Activated CD8-positive, alpha-beta memory T cell treated with anti-CD3 and anti-CD28 coated beads for 4 hours (primary cell): ENCODE results near the gene CECR2.

Experiments used
- DNase-seq, 2 donors: peaks; one replicate each; pipeline ENCODE4 v3.0.0-alpha.2; 2020; ENCODE audit warnings: low read depth in 2 of 2

CECR2 gene

DNA sequence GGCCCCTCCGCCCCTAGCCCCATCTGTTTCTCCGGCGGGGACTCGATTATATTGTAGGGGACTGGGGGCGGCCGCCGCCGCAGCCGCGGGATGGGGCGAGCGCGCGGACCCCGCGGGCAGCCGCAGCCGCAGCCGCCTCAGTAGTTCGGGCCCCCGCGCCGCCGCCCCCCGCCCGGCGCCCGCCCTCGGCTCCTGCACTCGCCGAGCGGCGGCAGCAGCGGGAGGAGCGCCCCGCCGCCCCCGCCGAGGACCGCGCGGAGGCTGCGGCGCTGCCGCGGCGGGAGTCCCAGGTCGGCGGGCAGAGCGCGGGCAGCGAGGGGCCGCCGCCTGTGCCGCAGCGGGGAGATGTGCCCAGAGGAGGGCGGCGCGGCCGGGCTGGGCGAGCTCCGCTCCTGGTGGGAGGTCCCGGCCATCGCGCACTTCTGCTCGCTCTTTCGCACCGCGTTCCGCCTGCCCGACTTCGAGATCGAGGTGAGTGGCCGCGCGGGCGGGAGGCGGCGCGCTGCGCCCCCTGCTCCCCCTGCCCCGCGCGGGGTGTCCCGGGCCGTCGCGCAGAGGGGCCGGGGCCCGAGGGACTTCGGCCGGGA, at the start of gene CECR2:
Gene CECR2, plus strand, starts transcription at position 22 of the 587 bp plus-strand sequence. Its CDS starts 324 bp downstream, at position 346.
- no peak for DNase-seq

GRCh38 chr22:17319546-17319945, 49.7 kb upstream of the CECR2 start:
- no peak for DNase-seq

- DNase-seq: no peak
Measured at GRCh38 chr22:17322511-17322910, 46.7 kb upstream of the CECR2 start.

DNA sequence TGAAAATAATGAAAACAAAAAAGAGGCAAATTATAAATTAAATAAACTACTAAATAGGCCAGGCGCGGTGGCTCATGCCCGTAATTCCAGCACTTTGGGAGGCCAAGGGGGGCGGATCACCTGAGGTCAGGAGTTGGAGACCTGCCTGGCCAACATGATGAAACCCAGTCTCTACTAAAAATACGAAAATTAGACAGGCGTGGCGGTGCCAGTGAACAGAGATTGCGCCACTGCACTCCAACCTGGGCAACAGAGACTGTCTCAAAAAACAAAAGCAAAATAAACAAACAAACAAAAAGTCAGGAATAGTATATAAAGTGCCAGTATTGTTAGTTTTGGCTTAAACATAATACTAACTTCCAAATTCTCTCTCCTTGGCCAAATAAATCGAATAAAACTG, 37.6 kb upstream of the CECR2 start:
- DNase-seq: no peak

- no peak for DNase-seq
Measured at GRCh38 chr22:17332109-17332800, 37.0 kb upstream of the CECR2 start.

DNA sequence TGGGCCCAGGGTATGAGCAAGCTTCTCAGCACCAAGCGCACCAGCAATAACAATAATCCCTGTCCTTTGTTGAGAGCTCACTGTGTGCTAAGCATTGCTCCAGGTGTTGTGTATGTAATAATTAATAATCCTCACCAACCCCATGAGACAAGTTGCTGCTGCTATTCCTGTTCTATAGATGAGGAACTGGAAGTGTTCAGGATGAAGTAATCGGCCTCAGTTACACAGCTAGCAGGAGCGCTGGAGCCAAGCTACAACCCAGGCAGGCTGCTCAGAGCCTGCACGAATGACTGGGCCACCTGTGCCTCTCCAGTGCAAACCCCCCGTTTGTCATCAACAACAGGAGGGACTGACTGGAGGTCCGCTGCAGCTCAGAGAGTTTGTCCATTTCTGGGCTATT, 35.2 kb upstream of the CECR2 start:
- DNase-seq: no peak

GRCh38 chr22:17334983-17335382, 34.3 kb upstream of the CECR2 start:
- no peak for DNase-seq

DNA sequence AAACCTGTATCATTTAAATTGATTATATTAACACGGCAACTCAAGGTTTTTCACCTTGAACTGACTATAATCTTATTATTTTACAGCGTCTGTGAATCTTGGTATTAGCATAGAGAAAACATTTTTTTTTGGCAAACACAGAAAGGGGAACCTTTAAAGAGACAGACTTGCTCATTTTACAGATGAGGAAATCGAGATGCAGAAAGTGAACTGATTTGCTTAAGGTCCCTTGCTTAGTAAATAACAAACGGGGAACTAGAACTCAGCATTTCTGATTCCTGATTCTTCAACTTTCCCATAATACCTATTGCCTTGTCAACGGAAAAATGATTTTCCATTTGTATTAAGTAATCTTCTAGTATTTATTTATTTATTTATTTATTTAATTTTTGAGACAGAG, 33.2 kb upstream of the CECR2 start:
- DNase-seq: no peak

DNA sequence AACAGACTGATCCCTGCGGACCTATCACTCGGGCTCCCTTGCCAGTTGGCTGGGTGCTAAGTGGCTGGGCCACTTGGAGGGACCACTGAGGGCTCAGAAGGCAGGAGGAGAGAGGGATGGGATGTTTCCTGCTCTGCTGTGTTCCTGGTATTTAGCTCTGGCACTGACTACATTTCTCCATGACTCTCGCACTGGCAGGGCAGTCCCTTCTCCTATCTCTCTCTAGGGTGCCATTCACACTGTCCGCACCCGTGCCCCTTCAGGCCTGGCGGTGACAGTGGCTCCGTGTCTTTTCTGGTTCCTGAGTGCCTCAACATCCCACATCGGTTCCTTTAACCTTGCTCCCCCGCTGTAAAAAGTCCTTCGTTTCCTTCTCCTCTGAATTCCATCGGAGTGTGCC, 31.6 kb upstream of the CECR2 start:
- no peak for DNase-seq

DNA sequence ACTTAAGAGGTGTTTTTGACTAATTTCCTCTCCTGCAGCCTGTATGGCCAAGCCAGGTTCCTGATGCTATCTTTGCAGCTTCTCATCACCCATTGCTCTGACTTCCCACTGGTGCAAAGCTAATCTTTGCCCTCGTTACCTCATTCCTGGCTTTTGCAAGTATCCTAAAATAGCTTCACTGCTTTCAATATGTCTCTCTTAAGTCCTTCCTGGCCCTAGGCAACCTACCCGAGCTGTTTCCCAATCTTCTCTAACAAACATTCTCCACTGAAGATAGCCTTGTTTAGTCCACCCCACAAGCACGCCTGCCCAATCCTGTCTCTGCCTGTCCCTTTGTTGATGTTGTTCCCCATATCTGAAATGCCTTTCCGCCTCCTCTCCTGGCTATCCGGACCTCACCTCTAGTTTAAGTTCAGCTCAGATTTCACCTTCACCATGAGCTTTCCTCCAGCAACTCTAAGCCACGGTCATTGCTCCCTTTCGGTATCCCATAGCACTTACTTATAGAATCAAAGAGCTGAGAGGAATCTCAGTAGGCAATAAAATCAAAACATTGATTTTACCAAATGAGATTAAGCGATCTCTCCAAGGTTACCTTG, 30.1 kb upstream of the CECR2 start:
- DNase-seq: no peak

- no peak for DNase-seq
Measured at GRCh38 chr22:17342361-17342760, 26.9 kb upstream of the CECR2 start.

- DNase-seq: no peak
Measured at GRCh38 chr22:17343766-17344165, 25.5 kb upstream of the CECR2 start.

GRCh38 chr22:17346578-17346977, 22.7 kb upstream of the CECR2 start:
- DNase-seq: no peak

DNA sequence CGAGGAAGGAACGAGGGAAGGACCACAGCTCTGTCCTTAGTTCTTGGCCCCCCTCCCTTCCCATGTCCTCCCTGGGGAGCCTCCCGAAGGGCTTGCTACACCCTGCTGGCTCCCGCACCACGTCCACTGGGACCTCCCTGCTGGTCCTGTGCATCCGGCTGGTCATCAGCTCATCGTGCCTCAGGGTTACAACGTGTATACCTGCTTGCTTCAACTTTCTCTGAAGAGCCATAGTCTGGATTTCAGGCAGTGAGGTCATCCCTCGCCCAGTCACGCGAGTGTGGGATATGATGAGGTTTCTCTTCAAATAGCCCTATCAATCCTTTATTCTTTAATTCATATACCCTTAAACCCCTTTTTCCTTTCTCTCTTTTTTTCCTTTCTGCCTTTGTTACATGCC, 21.5 kb upstream of the CECR2 start:
- no peak for DNase-seq

DNA sequence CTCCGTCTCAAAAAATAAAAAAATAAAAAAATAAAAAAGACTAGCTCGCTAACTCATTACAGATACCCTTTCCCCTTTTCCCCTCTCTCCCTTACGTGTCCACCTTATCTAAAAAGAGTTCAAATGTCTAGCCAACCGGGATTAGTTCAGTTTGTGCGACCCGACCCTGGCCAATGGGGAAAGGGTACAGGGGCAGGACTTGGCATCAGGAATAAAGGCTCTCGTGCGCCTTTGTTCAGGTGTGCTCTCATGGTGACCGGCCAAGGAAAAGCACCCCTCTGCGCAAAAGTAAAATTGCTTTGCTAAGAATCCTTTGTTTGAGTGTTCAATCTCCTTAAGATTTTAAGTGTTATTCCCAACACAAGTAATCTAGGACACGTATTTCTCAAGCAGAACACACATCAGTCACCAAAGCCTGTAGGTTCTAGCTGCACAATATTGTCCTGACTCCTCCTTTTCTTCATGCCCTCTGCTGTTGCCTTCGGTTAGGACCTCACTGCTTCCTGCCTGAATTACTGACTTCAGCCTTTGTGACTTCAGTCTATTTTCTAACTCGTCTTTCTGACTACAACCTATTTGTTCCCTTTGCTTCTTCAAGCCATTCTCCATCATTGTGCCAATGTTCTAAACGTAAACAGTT, 20.7 kb upstream of the CECR2 start:
- DNase-seq: no peak

DNA sequence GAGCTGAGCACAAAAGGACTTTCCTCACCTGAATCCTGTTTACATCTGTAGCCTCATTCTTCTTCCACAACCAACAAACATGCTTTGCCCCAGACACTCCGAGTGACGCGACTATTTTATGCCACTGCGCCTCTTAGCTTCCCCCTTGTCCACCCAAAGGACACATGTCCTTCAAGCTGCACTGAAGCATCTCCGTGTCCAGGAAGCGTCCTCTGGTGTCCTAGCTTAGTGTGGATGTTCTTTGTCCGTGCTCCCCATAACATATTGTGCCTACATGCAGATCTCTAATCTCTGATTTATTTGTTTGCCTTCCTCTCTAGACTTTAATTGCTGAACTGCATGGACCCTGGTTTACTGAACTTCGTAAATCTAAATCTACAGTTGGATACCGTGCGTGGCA, 20.1 kb upstream of the CECR2 start:
- DNase-seq: no peak

DNA sequence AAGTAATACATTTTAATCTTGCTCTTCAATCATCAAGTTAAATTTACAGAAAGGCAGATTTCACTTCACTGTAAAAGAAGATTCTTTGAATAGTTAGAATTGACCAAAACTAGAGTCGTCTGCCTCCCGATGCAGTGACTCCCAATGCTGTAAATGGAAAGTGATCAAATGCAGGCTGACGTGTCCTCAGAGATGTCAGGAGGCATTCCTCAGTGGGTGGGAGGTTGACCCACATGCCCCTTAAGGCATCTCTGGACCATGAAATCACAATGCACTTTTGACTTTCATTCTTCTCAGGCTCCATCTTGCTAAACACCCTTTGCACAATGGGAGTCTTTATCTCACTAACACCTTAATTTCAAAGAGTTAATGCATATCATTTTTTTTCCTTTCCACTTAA, 19.0 kb upstream of the CECR2 start:
- DNase-seq: no peak

DNA sequence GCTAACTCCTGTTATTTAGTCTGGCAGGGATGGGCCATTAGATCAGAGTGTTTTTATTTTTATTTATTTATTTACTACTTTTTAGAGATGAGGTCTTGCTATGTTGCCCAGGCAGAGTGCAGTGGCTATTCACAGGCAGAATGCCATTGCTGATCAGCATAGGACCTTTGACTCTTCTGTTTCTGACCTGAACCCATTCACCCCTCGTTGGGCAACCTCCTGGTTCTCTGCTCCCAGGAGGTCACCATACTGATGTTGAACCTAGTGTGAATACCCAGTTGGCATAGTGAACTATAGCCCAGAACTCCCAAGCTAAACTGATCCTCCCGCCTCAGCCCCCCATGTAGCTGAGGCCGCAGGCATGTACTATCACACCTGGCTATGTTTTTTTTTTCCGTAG, 16.5 kb upstream of the CECR2 start:
- DNase-seq: no peak

- DNase-seq: no peak
Measured at GRCh38 chr22:17357688-17358087, 11.6 kb upstream of the CECR2 start.

DNA sequence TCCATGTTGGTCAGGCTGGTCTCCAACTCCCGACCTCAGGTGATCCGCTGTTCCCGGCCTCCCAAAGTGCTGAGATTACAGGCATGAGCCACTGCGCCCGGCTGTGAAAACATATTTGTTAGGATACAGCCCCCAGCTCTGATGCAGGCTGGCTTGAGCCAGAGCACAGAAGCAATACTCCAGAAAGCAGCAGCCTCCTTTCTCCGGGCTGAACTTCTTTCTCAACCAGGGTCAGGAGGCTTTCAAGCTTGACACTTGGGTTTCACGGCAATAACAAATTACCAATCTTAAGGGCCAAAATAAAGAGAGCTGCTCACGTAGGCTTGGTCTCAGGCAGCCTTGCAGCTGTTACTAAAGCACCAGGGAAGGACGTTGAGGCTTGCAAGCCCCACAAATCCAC, 10.8 kb upstream of the CECR2 start:
- DNase-seq: no peak

DNA sequence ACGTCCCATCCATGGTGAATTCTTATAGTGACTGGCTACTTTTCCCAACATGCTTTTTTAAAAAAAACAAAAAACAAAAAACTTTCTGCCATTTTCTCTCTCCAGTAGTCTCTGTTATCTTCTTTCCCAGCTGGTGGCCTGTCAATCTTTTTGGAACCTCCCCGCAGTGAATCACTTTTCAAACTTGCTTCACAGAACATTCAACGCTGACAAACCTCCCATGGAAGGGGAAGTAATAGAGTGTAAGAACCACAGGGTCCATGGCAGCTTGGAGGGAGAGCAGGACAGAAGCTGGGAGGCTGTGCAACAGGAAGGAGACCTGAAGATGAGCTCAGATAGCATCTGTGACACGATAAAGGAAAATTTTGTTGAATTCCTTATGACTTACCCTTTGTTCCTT, 9.8 kb upstream of the CECR2 start:
- no peak for DNase-seq

- no peak for DNase-seq
Measured at GRCh38 chr22:17366329-17366728, 2.9 kb upstream of the CECR2 start.

DNA sequence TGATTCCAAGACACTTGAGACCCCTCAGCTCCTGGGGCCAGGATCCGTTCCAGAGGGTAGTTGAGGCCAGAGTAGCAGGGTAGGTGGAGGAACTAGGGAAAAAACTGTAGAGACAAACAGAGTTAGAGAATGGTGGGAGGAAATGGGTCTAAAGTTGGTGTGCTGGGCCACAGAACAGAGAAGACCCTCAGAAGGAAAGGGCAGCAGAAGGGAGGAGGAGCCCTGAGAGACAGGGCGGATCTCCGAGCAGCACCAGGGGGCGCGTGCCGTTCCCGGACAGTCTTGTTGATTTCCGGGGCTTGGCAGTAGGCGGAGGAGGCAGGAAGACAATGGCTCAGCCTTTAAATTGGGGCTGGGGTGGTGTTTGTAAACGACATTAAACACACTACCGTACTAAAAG, 2.4 kb upstream of the CECR2 start:
- DNase-seq: no peak
